Panc1 (cell line): Measurements from ENCODE around the gene KHSRP. TPM values are rescaled to one million over a fixed set of nuclear protein-coding genes. Genes with fewer than 3 reads are reported as not detected.

Source experiments
- ATAC-seq: fragments of 200-7000 bp; cut with Tn5 transposase; 2 replicates; pipeline ENCODE4 v1.9.1; 2020; ENCODE audit warnings: mild to moderate bottlenecking, moderate library complexity
- BruUV-seq: library from RNA; stranded (reverse); fragments of 400-500 nt; replicated peaks from 2 replicates; lab custom pipeline; 2021; lab: Mats Ljungman, UMichigan
- CTCF ChIA-PET: fragments of 300-600 bp; sonication (Branson Sonifier 250); formaldehyde crosslinking; loops from one replicate; lab custom pipeline; 2022; ENCODE audit warnings: antibody characterized with exemption; lab: Charles Lee
- POLR2A ChIA-PET: fragments of 300-600 bp; sonication (Branson Sonifier 250); formaldehyde crosslinking; loops from one replicate; lab custom pipeline; 2022; ENCODE audit warnings: antibody characterized with exemption; lab: Charles Lee
- DNase-seq: peaks from one replicate; pipeline ENCODE4 v3.0.0-alpha.2; 2010; ENCODE audit warnings: low read depth, low spot score
- H3K27ac ChIP-seq: 2 replicates; pipeline ENCODE4 v1.5.1; 2011; ENCODE audit warnings: mild to moderate bottlenecking, low read length, inconsistent platforms
- H3K27me3 ChIP-seq: fragments of 200-500 bp; sonication (Bioruptor generic); 2 replicates; pipeline ENCODE4 v1.6.0; 2014; ENCODE audit warnings: low read length, inconsistent platforms; ENCODE audit not compliant: control insufficient read depth, insufficient read depth
- H3K36me3 ChIP-seq: fragments of 200-500 bp; sonication (Bioruptor generic); 2 replicates; pipeline ENCODE4 v1.5.1; 2014; ENCODE audit warnings: inconsistent platforms, mild to moderate bottlenecking, low read length, moderate library complexity; ENCODE audit not compliant: control insufficient read depth, insufficient read depth
- H3K4me1 ChIP-seq: 2 replicates; pipeline ENCODE4 v1.5.1; 2011; ENCODE audit warnings: inconsistent platforms, mild to moderate bottlenecking, low read length, moderate library complexity; ENCODE audit not compliant: control insufficient read depth, insufficient read depth
- H3K4me3 ChIP-seq, 2 experiments: 2 replicates each; pipeline ENCODE4 v1.5.1; 2011 to 2012; ENCODE audit warnings: low read depth in 2 of 2, low read length in 2 of 2, mild to moderate bottlenecking in 2 of 2, inconsistent platforms in 1 of 2, moderate library complexity in 1 of 2
- H3K9me3 ChIP-seq: fragments of 200-500 bp; sonication (Bioruptor generic); 2 replicates; pipeline ENCODE4 v1.5.1; 2014; ENCODE audit warnings: low read depth, mild to moderate bottlenecking, inconsistent platforms, low read length, moderate library complexity; ENCODE audit not compliant: control insufficient read depth, insufficient read depth
- CTCF ChIP-seq: fragments of 450-650 bp; IDR thresholded peaks from 2 replicates; pipeline ENCODE4 v1.5.1; 2017; ENCODE audit warnings: mild to moderate bottlenecking
- POLR2AphosphoS5 ChIP-seq: IDR thresholded peaks from 2 replicates; pipeline ENCODE4 v1.6.1; 2012; ENCODE audit warnings: mild to moderate bottlenecking, low read depth, low read length, moderate library complexity
- REST ChIP-seq, 2 experiments: IDR thresholded peaks; 2 replicates each; pipeline ENCODE4 v1.6.1; 2011 to 2012; ENCODE audit warnings: low read depth in 2 of 2, control low read depth in 1 of 2, low read length in 1 of 2, mild to moderate bottlenecking in 1 of 2, moderate library complexity in 1 of 2; ENCODE audit not compliant: insufficient read depth in 1 of 2
- SIN3A ChIP-seq: IDR thresholded peaks from 2 replicates; pipeline ENCODE4 v1.6.1; 2012; ENCODE audit warnings: low read depth, mild to moderate bottlenecking, low read length, moderate library complexity, borderline replicate concordance; ENCODE audit not compliant: insufficient read depth
- TCF7L2 ChIP-seq: IDR thresholded peaks from 2 replicates; pipeline ENCODE4 v1.6.1; 2011; ENCODE audit warnings: mild to moderate bottlenecking, low read depth, low read length, inconsistent platforms
- in situ Hi-C: cut with HindIII; loops from 2 replicates; pipeline ENCODE4 v1.10.0; 2016; ENCODE audit warnings: low sequenced_read_pairs, low pct_unique_long_range_greater_than_20kb
- intact Hi-C: fragments of 100-400 bp; cut with micrococcal nuclease; formaldehyde crosslinking; loops from one replicate; pipeline ENCODE4 v1.10.0; 2022; ENCODE audit not compliant: unreplicated experiment
- total RNA-seq: library from RNA; stranded (reverse); gene quantifications from one replicate; pipeline ENCODE4 v1.2.1, GENCODE V29; 2021; ENCODE audit not compliant: unreplicated experiment

The KHSRP gene
- total RNA-seq, 1 experiment from 2014 or later: 333 TPM

DNA sequence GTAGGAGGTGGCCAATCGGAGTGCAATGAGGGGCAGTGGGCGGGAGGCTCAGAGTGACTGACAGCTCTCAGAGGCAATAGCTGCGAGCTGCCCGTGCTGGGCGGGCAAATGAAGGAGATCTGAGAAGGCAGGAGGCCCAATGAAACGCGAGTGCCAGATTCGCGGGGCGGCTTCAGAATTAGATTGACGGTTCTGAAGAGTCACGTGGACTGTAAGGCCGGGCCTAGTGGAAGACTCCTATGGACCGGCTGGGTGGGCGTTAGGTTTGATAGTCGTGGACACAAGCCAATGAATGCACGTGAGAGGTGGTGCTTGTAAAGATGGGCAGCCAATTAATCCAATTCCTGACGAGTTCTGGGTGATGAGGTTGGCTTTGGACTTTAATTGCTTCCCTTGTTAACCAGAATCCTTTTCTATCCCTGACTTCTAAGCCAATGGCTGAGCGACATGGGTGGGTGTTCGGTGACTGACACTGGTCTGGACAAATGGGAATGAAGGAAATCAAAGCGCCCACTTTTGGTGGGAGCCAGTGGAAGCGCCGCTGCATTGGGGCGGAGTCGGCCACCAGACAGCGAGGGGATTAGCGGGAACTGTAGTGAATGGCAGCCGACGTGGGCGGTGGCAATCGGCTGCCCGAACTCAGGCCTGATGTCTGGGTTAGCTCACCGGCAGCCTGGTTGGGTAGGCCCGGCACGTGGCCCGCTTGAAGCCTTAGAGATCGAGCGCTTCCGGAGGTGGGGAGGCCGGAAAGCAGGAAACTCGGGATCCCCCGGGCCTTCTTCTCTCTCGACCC lies 524 bp upstream of the KHSRP start:
- ChIA-PET CTCF (interaction anchor here (0.7 kb wide), 1 partner anchor 51 kb away, joined by 3 read pairs; no protein-coding TSS in a partner anchor), POLR2A (interaction anchor here (0.6 kb wide), 1 partner anchor 247 kb away, joined by 4 read pairs; no protein-coding TSS in a partner anchor)
- Histone ChIP-seq H3K4me1 (peaks cover 9% of the 10 kb centered on the region), H3K9me3 (no peaks in the 10 kb centered on the region), H3K4me3 (peak overlapping the region; percentile 32 to 93), H3K27ac (peak overlapping the region; percentile 85), H3K36me3 (peaks cover 9% of the 10 kb centered on the region), H3K27me3 (no peaks in the 10 kb centered on the region)
- in situ Hi-C loops: no loop called here
- DNase-seq: peak; percentile 100
- BruUV-seq: no TSS peak
- intact Hi-C loops: no loop called here
- ATAC-seq: peak; percentile 96
- no peak for TF ChIP-seq SIN3A
- peak; percentile 83 for TF ChIP-seq TCF7L2

- intact Hi-C loops (no loop called here), in situ Hi-C loops (no loop called here)
- ChIA-PET CTCF (no interaction called here), POLR2A (no interaction called here)
- BruUV-seq: no TSS peak
- H3K4me3 ChIP-seq: peak overlapping the region; percentile 93 to 95
- no peak for DNase-seq
- ATAC-seq: no peak
- H3K36me3 ChIP-seq: peaks cover 11% of the 10 kb centered on the region
- no peaks in the 10 kb centered on the region for H3K27me3 ChIP-seq
- H3K9me3 ChIP-seq: no peaks in the 10 kb centered on the region
- TF ChIP-seq REST (IDR thresholded peaks at IDR 0.05; ENCODE audit: insufficient read depth in 1 of 2, low read depth in 2 of 2, low read length in 1 of 2): no peak
- no peak for TF ChIP-seq SIN3A
- TF ChIP-seq TCF7L2: no peak
- TF ChIP-seq POLR2AphosphoS5: no peak
- TF ChIP-seq CTCF: no peak
- peaks cover 9% of the 10 kb centered on the region for H3K4me1 ChIP-seq
- peak overlapping the region; percentile 79 for H3K27ac ChIP-seq
Observed at GRCh38 chr19:6423499-6424194, 964 bp downstream of the KHSRP start.
